T-helper 17 cell (primary cell): Measurements from ENCODE around the gene STRIT1. TPM values are rescaled to one million over a fixed set of nuclear protein-coding genes. Genes with fewer than 3 reads are reported as not detected.

Experiments
- ATAC-seq: fragments of 150-1000 bp; cut with Tn5 transposase; 2 replicates; pipeline ENCODE4 v1.10.0; 2021; ENCODE audit warnings: mild to moderate bottlenecking, moderate library complexity
- DNase-seq, 3 donors: peaks; one replicate each; pipeline versions ENCODE4 v3.0.0 to v3.0.0-alpha.2; 2020 to 2021
- H3K9me3 ChIP-seq: one replicate; pipeline ENCODE4 v1.7.0; 2013; ENCODE audit warnings: low read length, mild to moderate bottlenecking; ENCODE audit not compliant: control insufficient read depth, poor library complexity, severe bottlenecking
- H3K27ac Mint-ChIP-seq: one replicate; pipeline ENCODE4 v1.8.0; 2022; ENCODE audit warnings: mild to moderate bottlenecking, moderate library complexity, mixed read lengths
- H3K27me3 Mint-ChIP-seq: one replicate; pipeline ENCODE4 v1.8.0; 2022; ENCODE audit warnings: mixed read lengths
- H3K36me3 Mint-ChIP-seq: one replicate; pipeline ENCODE4 v1.8.0; 2022; ENCODE audit warnings: low read depth, mixed read lengths
- H3K4me1 Mint-ChIP-seq: one replicate; pipeline ENCODE4 v1.8.0; 2022; ENCODE audit warnings: mild to moderate bottlenecking, mixed read lengths
- H3K4me3 Mint-ChIP-seq: one replicate; pipeline ENCODE4 v1.8.0; 2022; ENCODE audit warnings: mild to moderate bottlenecking, moderate library complexity, mixed read lengths
- total RNA-seq, 4 donors: library from RNA in 2 of 4; stranded (reverse) in 2 of 4; gene quantifications; one replicate each; pipeline ENCODE4 v1.2.3 and lab custom pipeline; 2022 to 2026

The STRIT1 gene
- total RNA-seq, 2 donors from 2014 or later = not detected

GRCh38 chr3:155326244-155326643 is 32.8 kb upstream of the STRIT1 start:
- no peaks in the 10 kb centered on the region for H3K36me3 Mint-ChIP-seq
- no peaks in the 10 kb centered on the region for H3K4me1 Mint-ChIP-seq
- no peak overlapping the region for H3K4me3 Mint-ChIP-seq
- no peak overlapping the region for H3K27ac Mint-ChIP-seq
- no peak for ATAC-seq
- H3K9me3 ChIP-seq = no peaks in the 10 kb centered on the region
- peaks cover 4% of the 10 kb centered on the region for H3K27me3 Mint-ChIP-seq
- no peak for DNase-seq

- ATAC-seq = no peak
- H3K4me3 Mint-ChIP-seq = no peak overlapping the region
- H3K36me3 Mint-ChIP-seq = no peaks in the 10 kb centered on the region
- no peaks in the 10 kb centered on the region for H3K9me3 ChIP-seq
- no peaks in the 10 kb centered on the region for H3K4me1 Mint-ChIP-seq
- no peak for DNase-seq
- H3K27me3 Mint-ChIP-seq = peaks cover 4% of the 10 kb centered on the region
- no peak overlapping the region for H3K27ac Mint-ChIP-seq
Observed at GRCh38 chr3:155325263-155325835, 31.9 kb upstream of the STRIT1 start.

DNA sequence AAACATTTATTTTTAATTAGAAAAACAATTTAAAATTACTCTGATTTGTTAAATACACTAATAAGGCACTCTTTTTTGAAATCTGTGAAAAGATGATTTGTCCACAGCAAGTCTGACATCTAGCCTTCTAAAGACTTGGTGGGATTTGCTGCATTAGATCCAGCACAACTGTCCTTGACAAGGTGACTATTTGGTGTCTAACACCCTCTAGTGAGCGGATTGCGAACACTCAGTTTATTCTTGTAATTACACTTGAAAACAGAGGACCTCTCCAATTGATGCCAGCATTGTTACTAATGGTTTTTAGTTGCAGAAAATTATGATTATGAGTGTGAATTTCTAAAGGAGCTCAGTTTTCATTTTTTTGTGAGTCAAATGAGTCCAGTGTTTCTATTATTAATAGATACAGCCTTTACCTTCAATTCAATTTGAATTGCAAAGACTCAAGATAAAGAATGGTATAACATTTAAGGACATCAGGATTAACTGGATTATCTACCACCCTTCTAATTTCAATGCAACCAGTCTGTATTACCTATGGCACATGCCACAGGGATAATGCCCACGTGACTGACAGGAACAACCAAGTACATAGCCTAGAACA is 29.7 kb upstream of the STRIT1 start:
- no peak for ATAC-seq
- DNase-seq = no peak
- H3K27ac Mint-ChIP-seq = no peak overlapping the region

GRCh38 chr3:155321418-155321817 is 27.9 kb upstream of the STRIT1 start:
- DNase-seq (no peak), ATAC-seq (no peak)
- H3K36me3 Mint-ChIP-seq = no peaks in the 10 kb centered on the region
- H3K4me3 Mint-ChIP-seq = no peak overlapping the region
- H3K4me1 Mint-ChIP-seq = no peaks in the 10 kb centered on the region
- peaks cover 4% of the 10 kb centered on the region for H3K27me3 Mint-ChIP-seq
- no peaks in the 10 kb centered on the region for H3K9me3 ChIP-seq
- no peak overlapping the region for H3K27ac Mint-ChIP-seq

More for the DNA sequence above, 29.7 kb upstream of the STRIT1 start:
- H3K9me3 ChIP-seq = no peaks in the 10 kb centered on the region
- Mint-ChIP-seq H3K4me3 (no peak overlapping the region), H3K36me3 (no peaks in the 10 kb centered on the region), H3K27me3 (peaks cover 4% of the 10 kb centered on the region), H3K4me1 (no peaks in the 10 kb centered on the region)

GRCh38 chr3:155320934-155321333 is 27.5 kb upstream of the STRIT1 start:
- ATAC-seq = no peak
- no peaks in the 10 kb centered on the region for H3K36me3 Mint-ChIP-seq
- H3K4me3 Mint-ChIP-seq = no peak overlapping the region
- DNase-seq = no peak
- H3K4me1 Mint-ChIP-seq = no peaks in the 10 kb centered on the region
- no peaks in the 10 kb centered on the region for H3K9me3 ChIP-seq
- peaks cover 4% of the 10 kb centered on the region for H3K27me3 Mint-ChIP-seq
- H3K27ac Mint-ChIP-seq = no peak overlapping the region

DNA sequence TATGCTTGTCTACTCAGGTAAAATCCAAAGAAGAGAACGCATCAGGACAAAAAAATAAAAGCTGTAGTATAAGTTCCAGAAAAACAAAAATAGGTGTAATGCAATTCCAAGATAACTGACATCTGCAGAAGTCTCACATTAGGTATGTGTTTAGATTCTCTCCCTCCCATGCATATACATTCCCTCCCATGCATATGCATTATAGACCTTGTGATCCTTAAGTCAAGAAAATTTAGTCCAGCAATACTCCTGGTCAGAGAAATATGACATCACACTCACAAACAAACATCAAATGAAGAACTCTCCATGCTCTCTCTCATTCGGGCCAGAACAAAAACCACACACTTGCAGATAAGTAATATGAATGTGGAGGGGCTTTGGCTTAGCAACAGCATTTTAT is 25.3 kb upstream of the STRIT1 start:
- H3K9me3 ChIP-seq = no peaks in the 10 kb centered on the region
- ATAC-seq = no peak
- DNase-seq = no peak
- no peaks in the 10 kb centered on the region for H3K36me3 Mint-ChIP-seq
- H3K4me1 Mint-ChIP-seq = no peaks in the 10 kb centered on the region
- no peak overlapping the region for H3K27ac Mint-ChIP-seq
- H3K27me3 Mint-ChIP-seq = no peaks in the 10 kb centered on the region
- H3K4me3 Mint-ChIP-seq = no peak overlapping the region

GRCh38 chr3:155317211-155317610 is 23.7 kb upstream of the STRIT1 start:
- no peak for DNase-seq
- Mint-ChIP-seq H3K4me1 (no peaks in the 10 kb centered on the region), H3K36me3 (no peaks in the 10 kb centered on the region), H3K27me3 (no peaks in the 10 kb centered on the region), H3K4me3 (no peak overlapping the region), H3K27ac (no peak overlapping the region)
- H3K9me3 ChIP-seq = no peaks in the 10 kb centered on the region
- ATAC-seq = no peak

- Mint-ChIP-seq H3K27ac (no peak overlapping the region), H3K36me3 (no peaks in the 10 kb centered on the region), H3K27me3 (no peaks in the 10 kb centered on the region), H3K4me1 (no peaks in the 10 kb centered on the region), H3K4me3 (no peak overlapping the region)
- DNase-seq = no peak
- no peak for ATAC-seq
- no peaks in the 10 kb centered on the region for H3K9me3 ChIP-seq
Observed at GRCh38 chr3:155316426-155316825, 22.9 kb upstream of the STRIT1 start.

GRCh38 chr3:155313916-155314315 is 20.4 kb upstream of the STRIT1 start:
- H3K9me3 ChIP-seq = peaks cover 2% of the 10 kb centered on the region
- Mint-ChIP-seq H3K27ac (no peak overlapping the region), H3K36me3 (no peaks in the 10 kb centered on the region), H3K27me3 (no peaks in the 10 kb centered on the region), H3K4me1 (no peaks in the 10 kb centered on the region), H3K4me3 (no peak overlapping the region)
- ATAC-seq (no peak), DNase-seq (no peak)

DNA sequence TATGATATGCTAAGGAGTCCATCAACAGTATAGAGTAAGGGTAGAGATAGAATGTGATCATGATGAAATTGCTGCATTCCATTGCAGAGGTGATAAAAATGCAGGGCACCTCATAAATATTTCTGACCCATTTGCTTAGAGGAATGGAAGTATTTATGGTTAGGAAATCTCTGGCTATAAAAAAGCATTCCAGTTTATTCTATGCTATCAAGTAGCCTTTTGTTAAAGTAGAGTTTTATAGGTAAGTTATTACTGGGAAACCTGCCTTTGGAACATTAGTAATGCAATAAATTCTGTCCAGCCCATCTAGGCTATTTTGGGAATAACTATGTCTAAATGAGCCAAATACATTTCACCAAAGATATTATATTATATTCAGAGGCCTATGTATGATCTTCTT is 19.8 kb upstream of the STRIT1 start:
- Mint-ChIP-seq H3K27ac (no peak overlapping the region), H3K27me3 (no peaks in the 10 kb centered on the region), H3K36me3 (no peaks in the 10 kb centered on the region), H3K4me1 (no peaks in the 10 kb centered on the region), H3K4me3 (no peak overlapping the region)
- DNase-seq (no peak), ATAC-seq (no peak)
- H3K9me3 ChIP-seq = peaks cover 2% of the 10 kb centered on the region

DNA sequence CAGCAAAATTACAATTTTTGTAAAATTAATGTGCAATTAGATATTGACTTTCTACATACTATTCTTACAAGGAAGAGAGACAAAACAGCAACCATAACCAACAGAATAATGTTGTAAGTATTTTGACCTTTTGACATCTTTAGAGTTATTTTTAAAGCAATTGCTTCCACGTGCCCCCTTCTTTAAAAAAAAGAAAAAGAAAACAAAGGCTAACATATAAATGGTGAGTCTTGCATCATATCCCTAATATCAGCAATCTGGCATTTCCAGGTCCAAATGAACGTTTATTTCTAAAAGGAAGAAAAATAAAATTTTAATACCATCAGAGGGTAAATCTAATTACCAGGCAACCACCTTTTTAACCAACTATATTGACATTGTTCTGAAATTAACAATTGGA is 19.3 kb upstream of the STRIT1 start:
- no peaks in the 10 kb centered on the region for H3K27me3 Mint-ChIP-seq

GRCh38 chr3:155309581-155309980 is 16.1 kb upstream of the STRIT1 start:
- Mint-ChIP-seq H3K27ac (no peak overlapping the region), H3K27me3 (no peaks in the 10 kb centered on the region), H3K36me3 (no peaks in the 10 kb centered on the region), H3K4me1 (no peaks in the 10 kb centered on the region), H3K4me3 (no peak overlapping the region)
- ATAC-seq = no peak
- H3K9me3 ChIP-seq = peaks cover 2% of the 10 kb centered on the region
- DNase-seq = no peak

More for the DNA sequence above, 19.3 kb upstream of the STRIT1 start:
- DNase-seq = no peak
- Mint-ChIP-seq H3K27ac (no peak overlapping the region), H3K4me3 (no peak overlapping the region), H3K4me1 (no peaks in the 10 kb centered on the region), H3K36me3 (no peaks in the 10 kb centered on the region)
- no peak for ATAC-seq
- peaks cover 2% of the 10 kb centered on the region for H3K9me3 ChIP-seq

DNA sequence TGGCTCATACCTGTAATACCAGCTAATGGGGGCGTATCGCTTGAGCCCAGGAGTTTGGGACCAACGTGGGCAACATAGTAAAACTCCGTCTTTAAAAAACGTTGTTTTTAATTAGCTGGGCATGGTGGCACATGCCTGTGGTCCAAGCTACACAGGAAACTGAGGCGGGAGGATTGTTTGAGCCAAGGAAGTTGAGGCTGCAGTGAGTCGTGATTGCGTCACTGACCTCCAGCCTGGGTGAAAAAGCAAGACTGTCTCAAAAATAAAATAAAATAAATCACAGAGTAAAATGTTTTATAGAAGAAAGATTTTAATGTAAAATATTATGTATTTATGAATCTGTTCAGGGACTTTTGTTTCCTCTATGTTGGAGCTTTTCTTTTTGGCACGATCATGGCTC is 15.3 kb upstream of the STRIT1 start:
- peaks cover 2% of the 10 kb centered on the region for H3K9me3 ChIP-seq
- no peak overlapping the region for H3K4me3 Mint-ChIP-seq
- DNase-seq = no peak
- no peaks in the 10 kb centered on the region for H3K4me1 Mint-ChIP-seq
- H3K27me3 Mint-ChIP-seq = no peaks in the 10 kb centered on the region
- no peak overlapping the region for H3K27ac Mint-ChIP-seq
- no peak for ATAC-seq
- H3K36me3 Mint-ChIP-seq = no peaks in the 10 kb centered on the region

GRCh38 chr3:155307183-155307582 is 13.7 kb upstream of the STRIT1 start:
- no peaks in the 10 kb centered on the region for H3K27me3 Mint-ChIP-seq
- peaks cover 2% of the 10 kb centered on the region for H3K9me3 ChIP-seq
- ATAC-seq (no peak), DNase-seq (no peak)
- no peaks in the 10 kb centered on the region for H3K36me3 Mint-ChIP-seq
- H3K4me3 Mint-ChIP-seq = no peak overlapping the region
- H3K27ac Mint-ChIP-seq = no peak overlapping the region
- no peaks in the 10 kb centered on the region for H3K4me1 Mint-ChIP-seq
